CD4-positive, alpha-beta T cell (primary cell): Measurements from ENCODE around the gene UNC13D. TPM values are rescaled to one million over a fixed set of nuclear protein-coding genes. Genes with fewer than 3 reads are reported as not detected.

Experiments
- ATAC-seq: fragments of 200-7000 bp; cut with Tn5 transposase; one replicate; pipeline ENCODE4 v1.10.0; 2022; ENCODE audit warnings: mild to moderate bottlenecking; ENCODE audit not compliant: poor library complexity
- CTCF ChIA-PET: fragments of 350-600 bp; sonication (Branson Sonifier 250); formaldehyde crosslinking; loops from one replicate; lab custom pipeline; 2021; ENCODE audit warnings: antibody characterized with exemption, inconsistent platforms; lab: Charles Lee
- POLR2A ChIA-PET: fragments of 350-600 bp; sonication (Branson Sonifier 250); formaldehyde crosslinking; loops from one replicate; lab custom pipeline; 2021; ENCODE audit warnings: antibody characterized with exemption, inconsistent platforms; lab: Charles Lee
- DNase-seq, 14 experiments: peaks; one replicate each; pipeline ENCODE4 v3.0.0-alpha.2; 2013 to 2020; ENCODE audit warnings: mixed read lengths in 2 of 14
- H3K27ac ChIP-seq, 2 donors: one replicate each; pipeline versions ENCODE4 v1.5.1 to v1.7.0; 2013; ENCODE audit warnings: low read length in 2 of 2, low read depth in 1 of 2, mild to moderate bottlenecking in 1 of 2
- H3K27me3 ChIP-seq, 2 experiments: 1 replicate in 1 of 2; 2 replicates in 1 of 2; pipeline versions ENCODE4 v1.6.1 to v1.7.0; 2013; ENCODE audit warnings: low read length in 2 of 2, control low read depth in 1 of 2, mild to moderate bottlenecking in 1 of 2, moderate library complexity in 1 of 2; ENCODE audit not compliant: insufficient read depth in 2 of 2, control insufficient read depth in 1 of 2
- H3K36me3 ChIP-seq: one replicate; pipeline ENCODE4 v1.6.1; 2013; ENCODE audit warnings: low read length, control low read depth; ENCODE audit not compliant: insufficient read depth
- H3K4me1 ChIP-seq: one replicate; pipeline ENCODE4 v1.6.1; 2013; ENCODE audit warnings: low read length, control low read depth; ENCODE audit not compliant: insufficient read depth
- H3K4me3 ChIP-seq: one replicate; pipeline ENCODE4 v1.5.1; 2013; ENCODE audit warnings: mild to moderate bottlenecking, low read length, moderate library complexity
- H3K9me3 ChIP-seq, 2 experiments: 1 replicate in 1 of 2; 2 replicates in 1 of 2; pipeline versions ENCODE4 v1.6.1 to v1.7.0; 2013; ENCODE audit warnings: low read length in 2 of 2, mild to moderate bottlenecking in 2 of 2, control low read depth in 1 of 2, moderate library complexity in 1 of 2; ENCODE audit not compliant: control insufficient read depth in 1 of 2, insufficient read depth in 1 of 2
- H3K27ac Mint-ChIP-seq: one replicate; pipeline ENCODE4 v1.8.0; 2020; ENCODE audit warnings: mixed read lengths
- H3K27me3 Mint-ChIP-seq: one replicate; pipeline ENCODE4 v1.8.0; 2021; ENCODE audit warnings: mixed read lengths
- H3K36me3 Mint-ChIP-seq: one replicate; pipeline ENCODE4 v1.8.0; 2021; ENCODE audit warnings: low read depth, mixed read lengths
- H3K4me1 Mint-ChIP-seq: one replicate; pipeline ENCODE4 v1.8.0; 2021; ENCODE audit warnings: low read depth, mixed read lengths
- H3K4me3 Mint-ChIP-seq: one replicate; pipeline ENCODE4 v1.8.0; 2020; ENCODE audit warnings: mild to moderate bottlenecking, mixed read lengths
- H3K9me3 Mint-ChIP-seq: one replicate; pipeline ENCODE4 v1.8.0; 2020; ENCODE audit warnings: mixed read lengths
- intact Hi-C, 2 experiments: fragments of 100-400 bp; cut with DNase I in 1 of 2; cut with micrococcal nuclease in 1 of 2; formaldehyde crosslinking; loops; one replicate each; pipeline versions ENCODE4 v1.15.1 to v1.9.0; 2023 to 2025; cut with DNase I, micrococcal nuclease
- total RNA-seq, 174 experiments: library from RNA in 2 of 174; stranded (reverse) in 2 of 174; gene quantifications; one replicate each; pipeline ENCODE4 v1.2.3 and lab custom pipeline; 2021 to 2026
- TF ChIP-seq, protein P1 (sequence below): fragments of 200-600 bp; IDR thresholded peaks from one replicate; pipeline ENCODE4 v1.8.0; 2022; ENCODE audit warnings: antibody characterized with exemption, mild to moderate bottlenecking

UNC13D gene
- total RNA-seq, 2 experiments from 2014 or later: 110 to 112 TPM

DNA sequence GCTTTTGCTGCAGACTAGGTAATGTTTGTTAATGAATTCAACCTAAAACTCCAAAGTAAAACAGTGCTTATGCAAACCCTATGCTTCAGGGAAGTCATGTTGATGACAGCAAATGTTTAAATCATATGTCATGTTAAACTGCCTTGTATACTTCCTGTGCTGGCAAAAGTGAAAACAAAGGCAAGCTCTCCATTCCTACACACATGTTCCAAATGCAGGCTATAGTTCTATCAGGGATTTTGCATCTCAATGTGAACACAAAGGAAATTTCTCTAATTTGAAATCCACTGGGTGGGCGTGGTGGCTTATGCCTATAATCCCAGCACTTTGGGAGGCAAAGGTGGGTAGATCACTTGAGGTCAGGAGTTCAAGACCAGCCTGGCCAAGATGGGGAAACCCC is 40.3 kb downstream of the UNC13D start:
- intact Hi-C loops: no loop called here

DNA sequence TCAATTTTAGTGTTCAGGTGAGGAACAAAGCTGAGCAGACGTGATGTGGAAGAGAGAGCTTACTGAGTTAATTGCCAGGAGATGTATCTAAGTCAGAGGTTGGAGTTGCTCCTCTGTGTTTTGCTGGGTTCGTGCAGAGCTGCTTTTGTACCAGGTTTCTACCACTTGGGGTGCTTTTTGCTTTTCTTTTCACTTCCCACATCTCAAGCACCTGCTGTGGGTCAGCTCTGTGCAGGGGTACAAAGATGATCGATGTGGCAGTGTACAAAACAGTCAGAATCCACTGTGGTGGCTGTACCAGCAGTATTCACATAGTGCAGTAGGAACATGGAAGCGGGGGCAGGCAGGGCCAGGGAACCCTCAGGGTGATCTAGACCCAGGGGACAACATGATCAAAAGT is 44.8 kb downstream of the UNC13D start:
- intact Hi-C loops: no loop called here
- H3K9me3 ChIP-seq: no peaks in the 10 kb centered on the region
- TF ChIP-seq, protein P1, sequence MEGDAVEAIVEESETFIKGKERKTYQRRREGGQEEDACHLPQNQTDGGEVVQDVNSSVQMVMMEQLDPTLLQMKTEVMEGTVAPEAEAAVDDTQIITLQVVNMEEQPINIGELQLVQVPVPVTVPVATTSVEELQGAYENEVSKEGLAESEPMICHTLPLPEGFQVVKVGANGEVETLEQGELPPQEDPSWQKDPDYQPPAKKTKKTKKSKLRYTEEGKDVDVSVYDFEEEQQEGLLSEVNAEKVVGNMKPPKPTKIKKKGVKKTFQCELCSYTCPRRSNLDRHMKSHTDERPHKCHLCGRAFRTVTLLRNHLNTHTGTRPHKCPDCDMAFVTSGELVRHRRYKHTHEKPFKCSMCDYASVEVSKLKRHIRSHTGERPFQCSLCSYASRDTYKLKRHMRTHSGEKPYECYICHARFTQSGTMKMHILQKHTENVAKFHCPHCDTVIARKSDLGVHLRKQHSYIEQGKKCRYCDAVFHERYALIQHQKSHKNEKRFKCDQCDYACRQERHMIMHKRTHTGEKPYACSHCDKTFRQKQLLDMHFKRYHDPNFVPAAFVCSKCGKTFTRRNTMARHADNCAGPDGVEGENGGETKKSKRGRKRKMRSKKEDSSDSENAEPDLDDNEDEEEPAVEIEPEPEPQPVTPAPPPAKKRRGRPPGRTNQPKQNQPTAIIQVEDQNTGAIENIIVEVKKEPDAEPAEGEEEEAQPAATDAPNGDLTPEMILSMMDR: no peak
- H3K36me3 ChIP-seq: peaks cover 35% of the 10 kb centered on the region
- Mint-ChIP-seq H3K4me3 (no peak overlapping the region), H3K27ac (no peak overlapping the region), H3K27me3 (no peaks in the 10 kb centered on the region), H3K36me3 (peaks cover 53% of the 10 kb centered on the region), H3K9me3 (no peaks in the 10 kb centered on the region), H3K4me1 (peaks cover 12% of the 10 kb centered on the region)
- ATAC-seq (no peak), DNase-seq (no peak)
- no peak overlapping the region for H3K27ac ChIP-seq
- CTCF ChIA-PET: no interaction called here
- H3K4me3 ChIP-seq: no peak overlapping the region
- no peaks in the 10 kb centered on the region for H3K4me1 ChIP-seq
- POLR2A ChIA-PET: interaction anchor here (1.6 kb wide), 1 partner anchor 13 kb away, joined by 4 read pairs; no protein-coding TSS in a partner anchor
- H3K27me3 ChIP-seq: no peaks in the 10 kb centered on the region

More for the DNA sequence above, 40.3 kb downstream of the UNC13D start:
- no peaks in the 10 kb centered on the region for H3K9me3 Mint-ChIP-seq
- H3K36me3 Mint-ChIP-seq: peaks cover 30% of the 10 kb centered on the region
- ChIA-PET CTCF (no interaction called here), POLR2A (interaction anchor here (1.5 kb wide), 1 partner anchor 40 kb away, joined by 3 read pairs; no protein-coding TSS in a partner anchor)
- H3K4me1 Mint-ChIP-seq: peaks cover 12% of the 10 kb centered on the region
- Histone ChIP-seq H3K9me3 (no peaks in the 10 kb centered on the region), H3K27me3 (no peaks in the 10 kb centered on the region), H3K4me3 (no peak overlapping the region), H3K4me1 (no peaks in the 10 kb centered on the region), H3K36me3 (peaks cover 12% of the 10 kb centered on the region), H3K27ac (no peak overlapping the region)
- ATAC-seq (no peak), DNase-seq (no peak)
- H3K27me3 Mint-ChIP-seq: no peaks in the 10 kb centered on the region
- no peak overlapping the region for H3K4me3 Mint-ChIP-seq
- H3K27ac Mint-ChIP-seq: no peak overlapping the region
- TF ChIP-seq, protein P1: no peak

DNA sequence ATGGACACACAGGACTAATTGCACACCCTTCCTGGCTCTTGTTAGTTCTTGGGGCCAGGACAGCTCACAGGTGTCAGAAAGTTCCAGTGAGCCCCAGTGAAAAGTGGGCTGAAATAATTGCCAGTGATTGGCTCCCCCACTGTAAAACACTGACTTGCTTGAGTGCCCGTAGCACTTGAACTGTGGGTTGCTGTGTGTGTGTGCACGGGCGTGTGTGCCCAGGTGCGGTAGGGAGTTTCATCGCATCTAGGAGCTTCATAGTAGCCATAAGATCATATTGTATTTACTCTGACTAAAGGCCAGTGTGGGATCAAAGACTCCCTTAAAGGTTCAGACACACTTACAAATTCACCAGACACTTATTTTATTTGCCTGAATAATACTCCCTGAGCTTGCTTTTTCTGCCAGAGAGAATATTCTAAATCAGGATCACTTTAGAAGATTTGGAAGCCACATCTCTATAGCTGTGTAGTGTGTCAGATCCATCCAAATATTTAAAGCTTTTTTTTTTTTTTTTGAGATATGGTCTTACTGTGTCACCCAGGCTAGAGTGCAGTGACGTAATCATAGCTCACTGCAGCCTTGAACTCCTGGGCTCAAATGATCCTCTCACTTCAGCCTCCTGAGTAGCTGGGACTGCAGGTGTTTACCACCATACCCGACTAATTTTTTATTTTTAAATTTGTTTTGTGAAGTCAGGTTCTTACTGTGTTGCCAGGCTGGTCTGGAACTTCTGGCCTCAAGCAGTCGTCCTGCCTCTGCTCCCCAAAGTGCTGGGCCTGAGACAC is 48.2 kb downstream of the UNC13D start:
- Histone ChIP-seq H3K4me3 (no peak overlapping the region), H3K9me3 (no peaks in the 10 kb centered on the region), H3K4me1 (no peaks in the 10 kb centered on the region), H3K27me3 (no peaks in the 10 kb centered on the region), H3K36me3 (peaks cover 58% of the 10 kb centered on the region), H3K27ac (no peak overlapping the region)
- Mint-ChIP-seq H3K27ac (no peak overlapping the region), H3K4me1 (peaks cover 23% of the 10 kb centered on the region), H3K27me3 (no peaks in the 10 kb centered on the region), H3K4me3 (no peak overlapping the region), H3K9me3 (no peaks in the 10 kb centered on the region), H3K36me3 (peaks cover 67% of the 10 kb centered on the region)
- POLR2A ChIA-PET: interaction anchor here (0.6 to 4.1 kb wide), 4 partner anchors 11 to 59 kb away, joined by 3 to 21 read pairs (median 4); partner anchors contain the start of genes UNK and WBP2
- intact Hi-C loops: no loop called here
- no peak for DNase-seq
- CTCF ChIA-PET: interaction anchor here (0.6 to 1.4 kb wide), 2 partner anchors 31 to 46 kb away, joined by 3 to 4 read pairs; partner anchors contain the start of gene GALK1
- TF ChIP-seq, protein P1: no peak
- no peak for ATAC-seq
